ENCODE measurements around the gene TMEM94.

The TMEM94 gene

DNA sequence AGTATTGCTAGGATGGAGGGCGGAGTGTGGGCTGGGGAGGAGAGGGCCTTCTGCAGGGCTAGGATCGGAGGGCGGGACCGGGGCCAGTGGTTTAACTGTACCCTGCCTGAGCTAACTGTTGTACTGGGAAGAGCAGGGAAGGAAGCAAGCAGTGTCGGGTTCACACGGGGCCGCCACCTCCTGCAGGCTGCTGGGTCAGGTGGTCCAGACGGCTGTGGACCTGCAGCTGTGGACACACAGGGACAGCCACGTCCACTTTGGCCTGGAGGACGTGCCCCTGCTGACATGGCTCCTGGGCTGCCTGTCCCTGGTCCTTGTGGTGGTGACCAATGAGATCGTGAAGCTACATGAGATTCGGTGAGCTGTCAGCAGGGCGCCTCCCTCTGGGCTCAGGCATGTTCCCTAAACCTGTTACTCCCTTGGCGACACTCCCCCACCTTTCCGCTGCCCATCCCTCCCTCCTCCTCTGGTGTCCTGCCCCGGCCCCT, 42.3 kb downstream of the TMEM94 start:
- no peak for FAIRE-seq

- no peak for FAIRE-seq
These were observed 43.0 kb downstream of the TMEM94 start for GRCh38 chr17:75499313-75500022.

DNA sequence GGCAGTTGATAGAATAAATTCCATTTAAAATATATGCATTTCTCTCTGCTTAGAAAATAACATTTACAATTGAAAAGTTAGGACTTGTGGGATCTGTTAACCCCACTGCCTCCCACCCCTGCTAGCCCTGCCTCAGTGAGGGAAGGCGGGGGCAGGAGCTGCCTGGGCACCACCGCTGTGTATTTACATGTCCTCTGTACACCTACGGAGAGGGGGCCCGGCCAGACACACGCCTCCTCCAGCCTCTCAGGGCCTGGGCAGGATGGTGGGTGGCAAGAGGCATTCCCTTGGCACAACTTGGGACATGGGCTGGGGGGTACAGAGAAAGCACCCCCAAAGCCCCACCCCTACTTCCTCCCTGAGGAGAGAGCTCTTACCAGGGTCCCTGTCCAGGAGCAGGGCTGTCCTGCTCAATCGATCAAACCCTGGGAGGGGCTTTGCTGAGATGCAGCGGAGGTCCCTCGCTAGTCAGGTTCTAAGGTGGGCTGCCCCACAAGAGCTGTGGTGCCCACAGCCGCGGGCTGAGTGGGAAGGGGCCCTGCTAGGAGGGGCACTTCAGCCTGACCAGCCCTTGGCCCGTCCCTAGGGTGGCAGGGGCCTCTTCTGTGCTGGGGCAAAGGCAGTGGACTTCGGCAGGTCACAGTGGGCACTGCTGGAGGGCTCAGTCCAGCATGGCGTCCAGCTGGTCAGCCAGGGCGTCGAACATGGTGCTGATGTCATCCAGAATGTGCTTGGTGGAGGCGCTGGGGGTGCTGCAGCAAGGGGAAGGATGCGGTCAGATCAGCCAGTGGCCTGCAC, 44.2 kb downstream of the TMEM94 start:
- no peak for FAIRE-seq

DNA sequence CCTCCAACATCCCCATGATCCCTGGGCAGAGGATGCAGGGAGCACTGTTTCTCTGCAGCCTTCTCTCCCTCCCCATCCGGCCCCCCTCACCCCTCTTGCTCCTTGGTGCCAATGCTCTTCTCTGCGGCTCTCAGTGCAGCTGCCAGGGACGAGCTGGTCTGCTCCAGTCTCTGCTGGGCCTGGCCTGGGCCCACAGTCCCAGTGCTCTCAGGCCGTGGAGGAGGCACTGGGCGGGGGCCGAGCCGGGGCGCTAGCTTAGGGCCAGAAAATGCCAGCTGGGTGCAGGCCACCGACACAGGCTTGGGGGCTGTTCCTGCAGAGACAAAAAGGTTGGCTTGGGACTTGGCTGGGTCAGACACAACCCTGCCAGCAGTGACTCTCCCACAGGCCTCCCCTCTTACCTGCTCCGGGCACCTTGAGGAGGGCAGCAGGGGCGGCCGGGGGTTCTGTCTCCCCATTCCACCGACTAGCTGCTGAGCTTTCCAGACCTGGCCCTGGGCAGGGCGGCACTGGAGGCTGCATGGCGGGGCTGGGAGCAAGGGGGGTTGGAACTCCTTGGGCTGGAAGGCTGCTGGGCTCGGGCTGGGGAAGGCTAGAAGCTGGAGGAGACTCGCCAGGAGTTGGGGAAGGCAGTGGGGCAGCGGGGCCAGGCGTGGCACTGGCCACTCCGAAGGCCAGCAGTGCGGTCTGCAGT, 45.1 kb downstream of the TMEM94 start:
- no peak for FAIRE-seq

DNA sequence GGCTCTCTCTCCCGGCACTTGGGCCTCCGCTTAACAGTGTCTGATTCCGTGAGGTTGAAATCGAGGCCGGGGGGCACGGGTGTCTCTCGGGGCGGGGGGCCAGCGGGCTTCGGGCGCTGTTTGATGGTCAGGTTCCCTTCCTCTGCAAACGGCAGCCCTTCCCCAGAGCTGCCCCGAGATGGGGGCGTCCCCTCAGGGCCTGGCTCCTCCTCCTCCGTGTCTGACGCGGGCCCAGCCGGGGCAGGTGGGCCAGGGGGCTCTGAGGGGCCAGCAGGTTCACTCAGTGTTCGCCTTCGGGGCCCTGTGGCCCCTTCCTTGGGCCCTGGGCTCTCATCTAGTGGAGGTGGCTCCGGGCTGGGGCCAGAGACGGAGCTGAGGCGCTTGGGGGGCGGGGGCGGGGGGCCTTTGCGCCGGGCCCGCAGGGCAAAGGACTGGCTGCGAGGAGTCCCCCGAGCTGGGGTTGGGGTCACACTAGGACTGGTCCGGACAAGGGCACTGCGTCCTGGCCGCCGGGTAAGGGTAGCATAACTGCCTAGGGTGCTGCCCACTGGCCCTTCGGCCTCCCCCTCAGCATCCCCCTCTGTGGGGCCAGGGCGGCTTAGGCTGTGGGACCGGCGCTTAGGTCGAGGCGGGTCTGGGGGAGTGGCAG, 45.8 kb downstream of the TMEM94 start:
- FAIRE-seq = no peak

DNA sequence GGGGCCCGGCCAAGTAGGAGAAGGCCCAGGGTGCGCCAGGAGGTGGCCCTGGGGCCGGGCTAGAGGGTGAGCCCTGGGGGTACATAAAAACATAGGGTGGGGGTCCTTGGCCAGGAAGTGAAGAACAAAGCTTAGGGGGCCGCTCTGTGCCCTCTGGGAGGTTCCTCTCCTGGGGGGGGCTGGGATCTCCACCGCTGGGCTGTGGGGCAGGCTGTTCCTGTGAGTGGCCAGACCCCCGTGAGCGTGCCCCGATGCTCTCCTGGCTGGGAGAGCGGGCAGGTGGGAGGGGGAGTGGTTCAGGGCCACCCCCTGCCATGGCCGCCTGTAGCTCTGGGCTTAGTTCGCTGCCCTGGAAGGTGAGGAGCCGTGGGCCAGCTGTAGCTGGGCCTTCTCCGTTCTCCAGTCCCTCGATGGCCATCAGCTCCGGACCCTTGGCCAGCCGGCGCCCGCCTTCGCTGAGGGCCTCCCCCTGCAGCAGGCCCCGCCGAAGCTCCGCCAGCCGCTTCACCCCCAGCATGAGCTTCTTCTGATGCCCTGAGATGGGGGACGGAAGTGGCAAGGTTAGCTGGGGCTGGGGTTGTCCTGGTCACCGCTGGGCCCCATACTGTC, 46.4 kb downstream of the TMEM94 start:
- FAIRE-seq = no peak

DNA sequence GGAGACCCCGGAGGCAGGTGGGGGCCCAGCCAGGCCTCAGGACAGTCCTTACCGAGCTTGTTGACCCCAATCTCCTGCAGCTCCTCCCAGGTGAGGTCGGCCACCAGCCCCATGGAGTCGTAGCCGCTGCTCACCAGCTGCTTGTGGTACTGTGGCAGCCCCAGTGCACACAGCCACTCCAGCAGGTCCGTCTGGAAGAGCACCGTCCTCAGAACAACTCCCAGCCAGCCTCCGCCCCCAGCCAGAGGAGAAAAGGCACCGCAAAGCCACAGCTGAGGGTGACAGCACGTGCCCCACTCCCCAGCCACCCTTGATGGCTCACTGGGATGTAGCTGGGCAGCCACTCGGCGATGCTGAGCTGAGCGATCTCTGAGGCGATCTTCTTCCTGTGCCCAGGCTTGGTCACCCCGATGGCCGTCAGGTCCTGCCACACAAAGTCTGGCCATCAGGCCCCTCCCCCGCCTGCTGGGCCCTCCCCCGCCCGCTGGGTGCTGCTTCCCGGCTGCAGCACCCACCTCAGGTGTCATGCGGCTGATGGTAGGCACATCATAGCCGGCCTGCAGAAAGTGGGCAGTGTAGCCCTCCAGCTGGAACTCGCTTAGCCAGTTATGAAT, 47.0 kb downstream of the TMEM94 start:
- FAIRE-seq = no peak

GRCh38 chr17:75503976-75504346, 47.5 kb downstream of the TMEM94 start:
- no peak for FAIRE-seq

- FAIRE-seq = no peak
These were observed 48.1 kb downstream of the TMEM94 start for GRCh38 chr17:75504347-75505151.

DNA sequence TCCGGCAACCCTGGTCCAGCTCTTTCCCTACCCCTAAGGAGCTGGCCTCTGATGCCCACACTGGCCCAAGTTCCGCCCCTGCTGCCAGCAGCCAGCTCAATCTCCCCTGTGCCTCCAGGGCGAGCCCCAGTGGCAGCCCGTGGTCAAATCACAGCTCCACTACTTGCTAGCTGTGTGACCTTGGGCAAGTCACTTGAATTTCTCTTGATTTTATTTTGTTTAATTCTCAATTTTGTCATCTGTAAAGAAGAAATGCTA, 48.6 kb downstream of the TMEM94 start:
- no peak for FAIRE-seq

GRCh38 chr17:75505640-75506039, 49.2 kb downstream of the TMEM94 start:
- FAIRE-seq = no peak

GRCh38 chr17:75506134-75506533, 49.7 kb downstream of the TMEM94 start:
- no peak for FAIRE-seq

DNA sequence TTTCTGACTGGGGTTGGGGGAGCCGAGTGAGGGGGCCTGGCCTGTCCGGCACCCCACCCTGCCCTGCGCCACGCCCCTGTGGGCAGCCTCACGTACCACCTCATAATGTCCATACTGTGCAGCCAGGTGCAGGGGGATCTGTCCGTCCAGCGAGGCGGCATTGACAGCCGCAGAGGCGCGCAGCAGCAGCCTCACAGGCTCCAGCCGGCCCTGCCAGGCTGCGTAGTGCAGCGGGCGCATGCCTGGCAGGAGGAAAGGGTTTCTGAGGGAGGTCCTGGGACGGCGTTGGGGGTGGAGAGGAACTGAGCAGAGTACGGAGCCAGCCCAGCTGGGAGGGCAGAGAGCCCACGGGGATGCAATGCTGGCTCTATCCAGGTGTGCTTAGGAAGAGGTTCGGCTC, 50.5 kb downstream of the TMEM94 start:
- no peak for FAIRE-seq

DNA sequence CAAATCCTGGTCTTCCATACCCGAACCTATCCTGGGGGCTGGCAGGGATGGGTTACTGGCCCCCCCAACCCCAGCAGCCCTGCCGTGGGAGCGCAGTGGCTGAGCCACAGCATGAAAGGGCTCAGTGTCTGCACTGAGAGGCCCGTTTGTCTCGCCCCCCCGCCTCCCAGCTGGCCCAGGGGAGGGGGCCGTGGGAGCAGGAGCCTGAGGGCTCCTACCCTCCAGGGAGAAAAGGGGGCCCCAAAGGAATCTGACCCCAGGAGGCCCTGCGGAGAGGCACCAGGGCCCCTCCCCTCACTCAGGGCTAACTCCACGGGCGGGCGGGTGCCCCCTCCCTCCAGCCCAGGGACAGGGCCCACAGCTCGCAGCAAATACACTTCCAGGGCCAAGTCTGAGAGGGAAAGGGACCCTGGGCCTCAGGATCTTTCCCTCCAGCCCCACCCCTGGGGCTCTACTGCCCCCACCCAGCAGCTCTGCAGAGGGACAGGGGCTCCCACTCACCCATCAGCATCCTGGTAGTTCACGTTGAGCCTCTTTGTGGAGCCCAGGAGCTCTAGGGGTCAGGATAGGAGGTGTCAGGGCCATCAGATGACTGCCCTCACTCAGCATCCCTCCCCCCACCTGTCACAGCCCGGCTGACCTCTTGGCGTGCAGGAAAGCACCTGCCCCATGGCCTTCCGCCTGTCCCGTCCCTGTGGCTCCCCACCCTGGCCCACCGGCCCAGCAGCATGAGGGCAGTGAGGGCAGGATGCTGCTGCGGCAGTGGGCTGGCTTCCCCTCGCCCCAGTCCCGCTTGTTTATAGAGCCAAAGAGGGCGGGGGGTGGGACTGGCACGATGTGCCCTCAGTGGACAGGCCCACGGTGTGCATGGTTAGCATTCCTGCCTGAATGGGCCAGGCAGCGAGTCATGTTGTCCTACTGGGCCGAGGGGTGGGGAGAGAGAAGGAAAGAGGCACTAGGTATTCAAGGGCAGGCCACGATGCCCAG, 51.6 kb downstream of the TMEM94 start:
- FAIRE-seq = no peak

DNA sequence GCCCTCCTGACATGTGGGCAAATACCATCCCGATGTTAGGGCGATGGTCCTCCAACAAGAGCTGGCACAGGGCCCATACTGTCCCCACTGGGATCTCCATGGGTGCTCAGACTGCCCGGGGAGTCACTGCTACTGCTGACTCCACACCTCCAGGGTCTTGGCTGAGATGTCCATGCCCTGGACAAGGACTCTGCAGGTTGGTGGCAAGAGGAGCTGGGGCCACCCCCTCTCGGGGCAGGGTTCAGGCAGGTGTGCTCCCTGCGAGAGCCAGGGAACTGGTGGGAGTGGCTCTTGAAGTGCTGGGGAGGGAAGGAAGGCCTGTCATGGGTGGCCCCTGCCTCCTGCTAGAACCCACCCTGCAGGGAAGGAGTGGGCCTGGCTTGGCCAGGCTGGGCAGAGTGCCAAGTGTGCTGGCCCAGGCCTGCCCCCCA, 52.5 kb downstream of the TMEM94 start:
- no peak for FAIRE-seq

- no peak for FAIRE-seq
These were observed 53.3 kb downstream of the TMEM94 start for GRCh38 chr17:75509528-75510258.

DNA sequence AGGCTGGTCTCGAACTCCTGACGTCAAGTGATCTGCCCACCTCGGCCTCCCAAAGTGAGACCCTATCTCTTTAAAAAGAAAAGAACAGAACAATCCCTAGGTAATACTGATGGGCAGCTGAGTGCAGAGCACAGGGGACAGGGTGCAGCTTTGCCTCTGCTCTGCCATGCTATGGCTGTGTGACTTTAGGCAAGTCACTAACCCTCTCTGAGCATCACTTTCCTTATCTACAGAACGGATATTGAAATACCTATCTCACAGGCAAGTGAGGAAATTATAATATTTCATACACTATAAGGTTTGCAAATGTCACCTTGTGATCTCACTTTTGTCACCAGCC, 54.8 kb downstream of the TMEM94 start:
- no peak for FAIRE-seq

GRCh38 chr17:75511610-75512575, 55.5 kb downstream of the TMEM94 start:
- no peak for FAIRE-seq

All from colon (tissue), 2 donors.